ENCODE measurements around the gene ZNF366. TPM values are rescaled to one million over a fixed set of nuclear protein-coding genes. Genes with fewer than 3 reads are reported as not detected.

Gene ZNF366
- total RNA-seq, 1 experiment from 2014 or later = not detected

- Histone ChIP-seq H3K9me3 (no peaks in the 10 kb centered on the region), H3K4me3 (ENCODE audit: low read depth, low read length) (no peak overlapping the region), H3K4me1 (no peaks in the 10 kb centered on the region), H3K36me3 (ENCODE audit: control insufficient read depth, insufficient read depth, low read length) (no peaks in the 10 kb centered on the region), H3K27me3 (replicated peaks; ENCODE audit: control insufficient read depth, insufficient read depth, low read length) (no peaks in the 10 kb centered on the region)
- TF ChIP-seq CTCF (IDR thresholded peaks at IDR 0.05; ENCODE audit: insufficient read depth in 1 of 2, low read depth in 1 of 2, low read length in 1 of 2, severe bottlenecking in 1 of 2, unreplicated experiment in 1 of 2) = no peak
- Mint-ChIP-seq H3K36me3 (ENCODE audit: insufficient read depth, unreplicated experiment) (no peaks in the 10 kb centered on the region), H3K4me3 (ENCODE audit: unreplicated experiment) (no peak overlapping the region), H3K27ac (ENCODE audit: unreplicated experiment) (no peak overlapping the region), H3K4me1 (ENCODE audit: low read depth, unreplicated experiment) (peaks cover 7% of the 10 kb centered on the region), H3K27me3 (ENCODE audit: insufficient read depth, unreplicated experiment) (no peaks in the 10 kb centered on the region), H3K9me3 (ENCODE audit: unreplicated experiment) (no peaks in the 10 kb centered on the region)
- no TSS peak for BruUV-seq (replicated peaks)
- ChIA-PET CTCF (interaction anchor here (2.0 kb wide), 1 partner anchor 188 kb away, joined by 11 read pairs; no protein-coding TSS in a partner anchor), POLR2A (no interaction called here)
- intact Hi-C loops (cut with micrococcal nuclease; ENCODE audit: unreplicated experiment) = no loop called here
- no peak for DNase-seq
Measured at GRCh38 chr5:72554897-72555296, 47.7 kb upstream of the ZNF366 start.

- H3K4me3 ChIP-seq (ENCODE audit: low read depth, low read length) = no peak overlapping the region
- no TSS peak for BruUV-seq (replicated peaks)
- no peak for TF ChIP-seq CTCF (IDR thresholded peaks at IDR 0.05; ENCODE audit: insufficient read depth in 1 of 2, low read depth in 1 of 2, low read length in 1 of 2, severe bottlenecking in 1 of 2, unreplicated experiment in 1 of 2)
- no peak overlapping the region for H3K4me3 Mint-ChIP-seq (ENCODE audit: unreplicated experiment)
- H3K27me3 Mint-ChIP-seq (ENCODE audit: insufficient read depth, unreplicated experiment) = no peaks in the 10 kb centered on the region
- no peak for DNase-seq
- no peak overlapping the region for H3K27ac Mint-ChIP-seq (ENCODE audit: unreplicated experiment)
- ChIA-PET CTCF (no interaction called here), POLR2A (no interaction called here)
- H3K36me3 Mint-ChIP-seq (ENCODE audit: insufficient read depth, unreplicated experiment) = no peaks in the 10 kb centered on the region
- intact Hi-C loops (cut with micrococcal nuclease; ENCODE audit: unreplicated experiment) = no loop called here
- H3K4me1 ChIP-seq = no peaks in the 10 kb centered on the region
- peaks cover 7% of the 10 kb centered on the region for H3K4me1 Mint-ChIP-seq (ENCODE audit: low read depth, unreplicated experiment)
- H3K36me3 ChIP-seq (ENCODE audit: control insufficient read depth, insufficient read depth, low read length) = no peaks in the 10 kb centered on the region
- H3K27me3 ChIP-seq (replicated peaks; ENCODE audit: control insufficient read depth, insufficient read depth, low read length) = no peaks in the 10 kb centered on the region
- no peaks in the 10 kb centered on the region for H3K9me3 ChIP-seq
- peaks cover under 1% of the 10 kb centered on the region for H3K9me3 Mint-ChIP-seq (ENCODE audit: unreplicated experiment)
Measured at GRCh38 chr5:72552041-72552557, 44.9 kb upstream of the ZNF366 start.

GRCh38 chr5:72550595-72550994 lies 43.4 kb upstream of the ZNF366 start:
- DNase-seq = no peak
- BruUV-seq (replicated peaks) = no TSS peak
- Mint-ChIP-seq H3K4me3 (ENCODE audit: unreplicated experiment) (no peak overlapping the region), H3K27me3 (ENCODE audit: insufficient read depth, unreplicated experiment) (no peaks in the 10 kb centered on the region), H3K9me3 (ENCODE audit: unreplicated experiment) (peaks cover 15% of the 10 kb centered on the region), H3K4me1 (ENCODE audit: low read depth, unreplicated experiment) (no peaks in the 10 kb centered on the region), H3K36me3 (ENCODE audit: insufficient read depth, unreplicated experiment) (no peaks in the 10 kb centered on the region), H3K27ac (ENCODE audit: unreplicated experiment) (no peak overlapping the region)
- H3K36me3 ChIP-seq (ENCODE audit: control insufficient read depth, insufficient read depth, low read length) = no peaks in the 10 kb centered on the region
- no peak overlapping the region for H3K4me3 ChIP-seq (ENCODE audit: low read depth, low read length)
- H3K4me1 ChIP-seq = no peaks in the 10 kb centered on the region
- no peaks in the 10 kb centered on the region for H3K27me3 ChIP-seq (replicated peaks; ENCODE audit: control insufficient read depth, insufficient read depth, low read length)
- TF ChIP-seq CTCF (IDR thresholded peaks at IDR 0.05; ENCODE audit: insufficient read depth in 1 of 2, low read depth in 1 of 2, low read length in 1 of 2, severe bottlenecking in 1 of 2, unreplicated experiment in 1 of 2) = no peak
- POLR2A ChIA-PET = no interaction called here
- intact Hi-C loops (cut with micrococcal nuclease; ENCODE audit: unreplicated experiment) = no loop called here
- CTCF ChIA-PET = no interaction called here
- H3K9me3 ChIP-seq = no peaks in the 10 kb centered on the region; the same call in 1 of the 2 replicates

Data from Caco-2 (cell line).